SIG-M5 treated with dmso at 0.1 percent for 504 hours (cell line): ENCODE results near the gene OLIG3.

Experiments used
- DNase-seq: peaks from one replicate; lab custom pipeline; 2025; ENCODE audit not compliant: unreplicated experiment; lab: John Stamatoyannopoulos, UW

Gene OLIG3

GRCh38 chr6:137496909-137497720 lies 2.9 kb upstream of the OLIG3 start:
- no peak for DNase-seq

- no peak for DNase-seq
Observed at GRCh38 chr6:137496368-137496767, 2.2 kb upstream of the OLIG3 start.

DNA sequence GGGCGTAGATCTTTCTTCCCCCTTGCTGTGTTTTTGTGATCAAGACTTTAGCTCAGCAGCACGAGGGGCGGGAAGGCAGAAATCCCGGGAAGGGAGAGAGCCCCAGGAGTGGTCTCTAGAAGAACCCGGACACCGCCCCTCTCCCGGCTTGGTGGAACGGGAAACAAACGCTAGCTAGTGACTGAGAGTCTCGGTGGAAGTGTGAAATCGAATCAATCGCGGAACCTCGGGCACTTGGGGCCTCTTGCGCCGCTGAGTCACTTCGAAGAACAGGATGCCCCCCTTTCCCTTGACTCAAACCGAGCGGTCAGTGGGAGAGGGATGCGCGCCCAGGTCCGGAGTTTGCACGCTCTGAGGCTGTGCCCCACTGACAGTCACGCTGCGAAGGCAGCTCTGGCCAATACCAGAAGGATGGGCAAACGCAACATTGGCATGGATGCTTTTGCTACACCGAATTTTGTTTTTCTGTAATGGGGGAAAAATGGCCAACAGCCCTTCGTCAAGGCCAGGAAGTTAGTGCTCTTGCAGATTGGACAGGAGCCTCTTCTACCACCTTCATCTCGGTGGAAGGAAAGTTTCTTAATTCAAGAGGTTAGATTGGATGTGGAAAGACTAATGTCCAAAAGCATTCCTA lies 1.6 kb upstream of the OLIG3 start:
- no peak for DNase-seq

DNA sequence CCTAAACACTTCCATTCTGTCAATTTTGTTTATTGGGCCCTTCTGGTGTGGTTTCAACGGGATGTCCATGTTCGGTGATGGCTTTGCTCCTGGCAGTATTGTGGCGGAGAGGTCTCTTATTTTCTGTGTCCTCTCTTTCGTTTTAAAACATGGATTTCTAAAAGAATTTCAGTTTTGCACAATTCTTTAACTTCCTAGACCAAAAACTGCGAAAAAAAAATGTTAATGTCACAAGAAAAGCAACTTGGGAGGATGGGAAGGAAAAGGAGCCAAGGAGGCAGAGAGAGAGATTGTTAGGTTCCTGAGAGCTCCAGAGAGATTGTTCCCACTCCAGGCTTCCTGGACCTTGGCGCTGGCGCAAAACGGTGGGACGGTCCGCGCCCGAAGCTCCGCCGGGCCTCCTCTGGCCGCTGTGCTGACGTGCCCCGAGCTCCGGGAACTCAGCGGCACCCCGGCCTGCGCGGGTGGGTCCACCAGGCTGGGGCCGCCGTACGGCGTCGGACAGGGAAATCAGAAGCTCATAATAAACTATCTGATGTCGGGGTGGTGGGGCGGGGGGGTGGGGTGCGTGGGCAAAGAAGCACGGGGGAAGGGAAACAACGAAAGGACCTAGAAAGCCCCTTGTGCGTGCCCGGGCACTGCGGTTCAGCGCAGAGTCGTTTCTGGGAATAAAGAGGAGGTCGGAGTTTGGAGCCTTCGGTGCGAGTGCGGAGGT lies 951 bp upstream of the OLIG3 start:
- no peak for DNase-seq

- DNase-seq, result no peak
Observed at GRCh38 chr6:137493218-137494038, 766 bp downstream of the OLIG3 start.

DNA sequence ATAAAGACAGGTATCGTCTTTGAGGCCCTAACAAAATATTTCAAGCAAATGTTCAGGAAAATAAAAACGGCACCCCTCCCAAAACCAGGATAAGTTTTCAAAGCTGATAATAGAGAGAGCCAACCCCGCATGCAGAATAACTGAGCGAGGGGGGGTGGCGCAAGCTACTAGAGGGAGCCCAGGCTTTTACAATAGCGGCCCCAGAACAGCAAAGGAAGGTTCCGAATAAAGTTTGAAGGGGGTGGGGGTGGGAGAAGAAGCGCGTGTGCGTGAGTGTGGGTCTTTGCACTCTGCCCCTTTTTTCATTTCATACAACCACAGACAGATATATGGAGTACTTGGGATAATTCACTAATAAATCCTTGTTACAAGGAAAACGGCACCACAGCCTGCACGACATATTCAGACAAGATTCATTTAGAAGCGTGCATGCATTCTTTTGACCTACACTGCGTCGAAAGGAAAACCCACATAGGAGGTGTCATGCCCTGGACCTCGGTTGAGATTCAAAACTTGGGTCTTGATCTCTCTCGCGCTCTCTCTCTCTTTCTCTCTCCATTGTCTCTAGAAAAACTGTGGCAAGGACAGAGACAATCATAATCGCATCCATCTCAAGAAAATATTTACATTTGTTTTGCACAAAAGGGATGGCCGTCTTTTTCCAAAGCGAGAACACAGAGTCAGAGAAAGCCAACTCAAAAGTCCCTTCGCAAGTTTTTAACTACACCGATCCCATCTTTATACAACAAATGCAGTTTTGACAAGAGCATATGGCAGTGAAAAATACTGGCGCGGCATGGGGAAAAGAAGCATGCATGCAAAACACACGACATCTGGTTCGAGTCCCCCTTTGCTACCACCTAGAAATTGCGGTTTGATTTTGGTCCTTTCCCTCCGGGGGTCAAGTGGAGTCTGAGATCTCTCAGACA lies 1.6 kb downstream of the OLIG3 start:
- no peak for DNase-seq

GRCh38 chr6:137491478-137491877 lies 2.7 kb downstream of the OLIG3 start:
- DNase-seq, result no peak

- no peak for DNase-seq
Observed at GRCh38 chr6:137490961-137491360, 3.2 kb downstream of the OLIG3 start.

DNA sequence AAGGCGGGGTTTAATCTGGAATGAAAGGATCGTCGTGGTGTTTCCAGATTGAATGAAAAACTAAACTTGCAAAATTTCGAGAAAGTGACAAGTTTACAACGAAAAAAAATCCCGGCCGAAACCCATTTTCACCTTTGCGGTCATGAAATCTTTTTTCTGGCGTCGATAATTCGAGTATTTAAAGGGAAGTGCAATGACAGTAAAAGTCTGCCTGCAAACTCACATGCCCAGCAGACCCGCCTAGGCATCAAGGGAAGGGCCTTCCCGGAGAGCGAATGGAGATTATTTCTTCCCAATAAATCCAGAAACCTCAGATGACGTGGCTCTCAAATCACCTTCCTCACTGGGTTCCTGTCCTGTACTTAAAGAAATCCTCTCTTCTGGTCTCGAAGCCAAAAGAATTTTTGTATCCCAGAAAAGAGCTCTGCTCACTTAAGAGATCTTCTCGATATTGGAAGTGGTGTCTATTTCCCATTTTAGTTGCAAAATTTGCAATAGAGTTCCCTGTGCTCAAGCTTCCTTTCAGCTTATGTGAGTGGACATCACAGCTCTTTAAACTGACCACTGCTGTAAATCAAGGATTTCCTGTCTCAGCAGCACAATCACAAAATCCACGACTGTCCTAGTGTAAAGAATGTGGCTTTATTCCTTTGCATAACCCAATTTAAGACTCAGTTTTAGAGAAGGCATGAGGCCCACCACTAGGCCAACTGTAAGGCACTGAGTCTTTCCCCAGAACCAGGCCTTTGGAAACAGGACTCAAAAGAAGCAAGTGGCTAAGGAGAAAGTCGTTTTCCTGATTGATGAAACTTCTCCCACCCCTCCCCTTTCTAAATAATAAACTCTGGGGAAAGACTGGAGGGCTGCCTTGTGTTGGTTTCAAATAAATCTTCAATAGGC lies 3.9 kb downstream of the OLIG3 start:
- DNase-seq, result no peak

GRCh38 chr6:137489046-137490005 lies 4.9 kb downstream of the OLIG3 start:
- DNase-seq, result no peak

GRCh38 chr6:137488150-137489045 lies 5.8 kb downstream of the OLIG3 start:
- no peak for DNase-seq

DNA sequence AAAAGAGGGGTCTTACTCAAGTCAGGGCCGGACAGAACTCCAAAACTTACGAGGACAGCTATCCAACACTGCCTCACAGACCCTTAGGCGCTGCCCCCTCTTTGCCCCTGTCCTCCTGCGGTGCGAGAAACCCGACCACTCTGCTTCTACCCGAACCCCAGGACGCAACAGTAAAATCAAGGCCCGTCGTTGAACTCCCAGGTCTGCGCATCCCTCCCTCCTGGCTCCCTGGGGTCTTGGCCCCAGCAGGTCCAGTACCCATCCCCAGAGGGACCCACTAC lies 6.4 kb downstream of the OLIG3 start:
- no peak for DNase-seq

GRCh38 chr6:137487181-137487868 lies 6.9 kb downstream of the OLIG3 start:
- no peak for DNase-seq

DNA sequence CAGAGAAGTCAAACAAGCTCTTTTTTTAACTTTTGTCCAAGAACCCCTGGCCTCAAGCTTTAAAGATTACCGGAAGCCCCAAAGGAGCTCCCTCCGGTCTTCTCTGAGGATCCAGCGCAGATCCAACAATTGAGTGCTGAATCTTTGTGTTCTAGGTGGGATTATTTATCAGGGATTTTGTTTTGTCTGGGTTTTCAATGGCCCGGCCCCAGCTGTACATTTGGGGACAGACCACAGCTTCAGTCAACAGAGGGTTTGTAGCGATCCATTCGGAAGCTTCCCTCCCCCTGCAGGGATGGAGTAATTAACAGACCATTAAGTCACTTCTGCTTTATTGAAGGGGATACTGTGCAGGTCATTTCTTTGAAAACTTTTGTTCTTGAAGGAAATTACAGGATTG lies 7.8 kb downstream of the OLIG3 start:
- DNase-seq, result no peak

DNA sequence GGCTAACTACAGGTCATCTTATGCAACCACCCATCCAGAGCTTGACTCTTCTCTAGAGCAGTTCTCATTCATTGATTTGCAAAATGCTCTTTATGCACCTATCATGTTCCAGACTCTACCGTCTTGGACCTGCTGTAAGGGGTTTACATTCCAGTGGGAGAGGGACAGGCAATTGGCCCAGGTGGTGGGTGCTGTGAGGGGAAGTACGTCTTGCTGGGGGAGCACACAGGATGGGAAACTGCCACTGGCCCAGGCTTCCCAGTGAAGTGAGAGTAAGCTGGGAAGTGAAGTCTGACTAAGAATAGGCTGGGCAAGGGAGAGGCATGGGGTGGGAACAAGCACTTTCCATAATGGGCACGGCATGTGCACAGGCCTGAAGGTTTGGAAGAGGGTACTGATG lies 13.8 kb downstream of the OLIG3 start:
- no peak for DNase-seq

GRCh38 chr6:137475103-137475502 lies 19.1 kb downstream of the OLIG3 start:
- DNase-seq, result no peak

DNA sequence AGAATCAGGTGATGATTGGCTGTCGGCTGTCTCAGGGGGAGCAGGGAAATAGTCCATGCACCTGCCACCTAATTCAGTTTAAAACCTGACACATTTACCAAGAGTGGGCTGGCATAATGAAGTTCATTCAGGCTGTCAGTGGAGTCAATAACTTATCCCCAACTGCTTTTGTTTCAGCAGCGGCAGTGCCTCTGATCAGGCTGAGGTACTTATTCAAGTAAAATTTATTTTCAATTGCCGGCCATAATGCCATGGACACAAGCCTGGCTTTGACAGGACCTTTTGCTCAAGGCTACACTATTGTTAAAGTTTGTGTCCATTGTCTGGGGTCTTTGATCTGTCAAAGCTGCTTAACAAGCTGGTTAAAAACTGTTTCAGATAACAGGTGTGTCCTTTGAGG lies 20.6 kb downstream of the OLIG3 start:
- no peak for DNase-seq
